ENCODE results near the gene COL4A2. TPM values are rescaled to one million over a fixed set of nuclear protein-coding genes. Genes with fewer than 3 reads are reported as not detected.

Gene COL4A2
- total and polyA plus RNA-seq, 4 donors: 8.0 to 45.2 (median 40.3) TPM

- no peak for TF ChIP-seq ZBTB33 (IDR thresholded peaks at IDR 0.05)
- no peak for TF ChIP-seq RAD21 (IDR thresholded peaks at IDR 0.05)
- TF ChIP-seq ATF3 (IDR thresholded peaks at IDR 0.05): no peak
- no peak for TF ChIP-seq MAX (IDR thresholded peaks at IDR 0.05)
These were observed 17.4 kb upstream of the COL4A2 start (continued) for GRCh38 chr13:110289661-110290060.

- no peak for TF ChIP-seq HNF4G (IDR thresholded peaks at IDR 0.05)
- TF ChIP-seq FOXA2 (IDR thresholded peaks at IDR 0.05): no peak
- TF ChIP-seq YY1 (IDR thresholded peaks at IDR 0.05): no peak
- no peak for TF ChIP-seq TAF1 (conservative IDR thresholded peaks at IDR 0.05)
- TF ChIP-seq REST (IDR thresholded peaks at IDR 0.05): no peak
- no peak for TF ChIP-seq JUND (IDR thresholded peaks at IDR 0.05)
- TF ChIP-seq GABPA (IDR thresholded peaks at IDR 0.05 in 1 of 2, conservative IDR thresholded peaks at IDR 0.05 in 1 of 2): no peak
- Histone ChIP-seq H3K4me1 (ENCODE audit: control insufficient read depth in 4 of 4, insufficient read depth in 4 of 4, low read length in 3 of 4) (peaks cover 0 to 8% (median 0%) of the 10 kb centered on the region in 4 donors), H3K9ac (ENCODE audit: low read depth in 1 of 2, low read length in 2 of 2) (no peak overlapping the region), H3K27me3 (ENCODE audit: control insufficient read depth in 4 of 4, insufficient read depth in 4 of 4, low read length in 3 of 4) (peaks cover 0 to 3% (median 0%) of the 10 kb centered on the region in 4 donors), H3K4me3 (ENCODE audit: low read depth in 1 of 3, low read length in 3 of 3) (no peak overlapping the region), H3K36me3 (ENCODE audit: control insufficient read depth in 4 of 4, insufficient read depth in 3 of 4, low read depth in 1 of 4, low read length in 3 of 4) (no peaks in the 10 kb centered on the region), H3K27ac (ENCODE audit: low read depth in 1 of 2, low read length in 2 of 2) (no peak overlapping the region), H3K9me3 (ENCODE audit: control insufficient read depth in 4 of 4, low read length in 3 of 4) (no peaks in the 10 kb centered on the region)
- no peak for DNase-seq (ENCODE audit: low spot score)
- 85% methylated on average over 10 of the region's 10 CpGs for WGBS
These were observed 16.9 kb upstream of the COL4A2 start for GRCh38 chr13:110290153-110290552.

GRCh38 chr13:110290826-110291225, 16.3 kb upstream of the COL4A2 start:
- Histone ChIP-seq H3K36me3 (ENCODE audit: control insufficient read depth in 4 of 4, insufficient read depth in 3 of 4, low read depth in 1 of 4, low read length in 3 of 4) (no peaks in the 10 kb centered on the region), H3K4me1 (ENCODE audit: control insufficient read depth in 4 of 4, insufficient read depth in 4 of 4, low read length in 3 of 4) (peaks cover 0 to 8% (median 0%) of the 10 kb centered on the region in 4 donors), H3K9me3 (ENCODE audit: control insufficient read depth in 4 of 4, low read length in 3 of 4) (no peaks in the 10 kb centered on the region), H3K27ac (ENCODE audit: low read depth in 1 of 2, low read length in 2 of 2) (no peak overlapping the region), H3K9ac (ENCODE audit: low read depth in 1 of 2, low read length in 2 of 2) (no peak overlapping the region), H3K4me3 (ENCODE audit: low read depth in 1 of 3, low read length in 3 of 3) (no peak overlapping the region), H3K27me3 (ENCODE audit: control insufficient read depth in 4 of 4, insufficient read depth in 4 of 4, low read length in 3 of 4) (peaks cover 0 to 3% (median 0%) of the 10 kb centered on the region in 4 donors)
- TF ChIP-seq SP1 (IDR thresholded peaks at IDR 0.05) (no peak), HNF4G (IDR thresholded peaks at IDR 0.05) (no peak), ATF3 (IDR thresholded peaks at IDR 0.05) (no peak), YY1 (IDR thresholded peaks at IDR 0.05) (no peak), GABPA (IDR thresholded peaks at IDR 0.05 in 1 of 2, conservative IDR thresholded peaks at IDR 0.05 in 1 of 2) (no peak), FOXA2 (IDR thresholded peaks at IDR 0.05) (no peak), NR2F2 (IDR thresholded peaks at IDR 0.05) (no peak), CTCF (IDR thresholded peaks at IDR 0.05; ENCODE audit: low read depth, low read length, missing input control) (no peak), EGR1 (IDR thresholded peaks at IDR 0.05; ENCODE audit: low read depth in 2 of 2) (no peak), TAF1 (conservative IDR thresholded peaks at IDR 0.05) (no peak), HNF4A (conservative IDR thresholded peaks at IDR 0.05) (no peak), JUND (IDR thresholded peaks at IDR 0.05) (no peak), ZBTB33 (IDR thresholded peaks at IDR 0.05) (no peak)
- no peak for DNase-seq (ENCODE audit: low spot score)
- WGBS: 74% methylated on average over 15 of the region's 15 CpGs

Measured in liver (tissue), 9 donors.